AG10803 (cell line): ENCODE data around the gene CHRM3.

Experiments
- DNase-seq: peaks from one replicate; pipeline ENCODE4 v3.0.0; 2010; ENCODE audit warnings: low read depth
- H3K4me3 ChIP-seq: 2 replicates; pipeline ENCODE4 v1.5.1; 2011; ENCODE audit warnings: mild to moderate bottlenecking, low read length, control low read depth
- CTCF ChIP-seq: conservative IDR thresholded peaks from 2 replicates; pipeline ENCODE4 v1.5.1; 2011; ENCODE audit warnings: mild to moderate bottlenecking, low read length, control low read depth, inconsistent platforms

CHRM3 gene

GRCh38 chr1:239426821-239427475 lies 40.6 kb downstream of the CHRM3 start:
- H3K4me3 ChIP-seq: no peak overlapping the region
- DNase-seq: no peak
- no peak for TF ChIP-seq CTCF

GRCh38 chr1:239427712-239428111 lies 41.3 kb downstream of the CHRM3 start:
- no peak for DNase-seq
- no peak for TF ChIP-seq CTCF
- no peak overlapping the region for H3K4me3 ChIP-seq

DNA sequence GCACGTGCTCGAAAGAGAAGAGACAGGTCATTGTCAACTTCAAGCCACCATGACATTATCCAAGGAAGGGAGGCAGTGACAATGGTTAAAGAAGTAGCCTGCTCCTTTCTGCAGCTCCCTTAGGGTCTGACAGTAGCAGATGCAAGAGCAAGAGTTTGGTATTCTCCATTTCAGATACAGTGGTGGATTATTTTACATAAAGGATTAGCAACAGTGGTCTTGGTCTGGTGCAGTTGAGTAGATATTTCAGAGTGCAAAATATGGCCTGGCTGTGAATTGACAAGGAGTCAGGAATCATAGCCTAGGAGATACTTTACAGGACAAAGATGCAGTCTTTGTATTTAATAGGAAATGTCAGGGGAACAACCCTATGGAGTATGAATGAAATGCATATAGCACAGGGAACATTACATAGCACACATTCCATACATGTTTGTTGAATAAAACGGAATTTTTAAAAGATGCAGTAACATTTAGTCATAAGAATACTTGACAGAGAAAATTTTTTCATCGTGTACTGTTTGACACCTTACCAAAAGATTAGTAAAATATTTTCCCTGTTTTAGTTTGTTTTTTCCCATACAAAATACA lies 41.8 kb downstream of the CHRM3 start:
- H3K4me3 ChIP-seq: no peak overlapping the region
- TF ChIP-seq CTCF: no peak
- no peak for DNase-seq

GRCh38 chr1:239429163-239429562 lies 42.8 kb downstream of the CHRM3 start:
- no peak overlapping the region for H3K4me3 ChIP-seq
- no peak for DNase-seq
- no peak for TF ChIP-seq CTCF

DNA sequence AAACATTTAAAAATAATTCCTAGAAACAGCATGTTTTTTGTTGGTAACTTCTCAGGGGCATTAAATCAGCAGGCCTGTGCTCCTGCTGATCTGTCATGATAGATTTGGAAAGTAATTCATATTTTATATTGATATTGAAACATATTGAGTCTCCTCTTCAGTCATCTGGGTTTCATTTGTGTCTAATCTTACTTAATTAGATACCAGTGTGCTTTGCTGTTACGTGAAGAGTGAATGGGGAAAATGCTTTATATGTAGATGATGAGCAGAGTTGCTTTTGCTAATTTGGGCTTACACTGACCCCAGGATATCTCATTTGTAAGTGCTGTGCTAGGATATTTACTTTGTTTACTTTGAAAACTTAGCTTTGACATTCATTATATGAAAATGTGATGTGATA lies 45.9 kb downstream of the CHRM3 start:
- H3K4me3 ChIP-seq: no peak overlapping the region
- TF ChIP-seq CTCF: no peak
- DNase-seq: no peak

GRCh38 chr1:239434181-239434580 lies 47.8 kb downstream of the CHRM3 start:
- no peak for TF ChIP-seq CTCF
- DNase-seq: no peak
- no peak overlapping the region for H3K4me3 ChIP-seq
